ENCODE measurements around the gene PANK4. TPM values are rescaled to one million over a fixed set of nuclear protein-coding genes. Genes with fewer than 3 reads are reported as not detected.

Gene PANK4
- total and polyA plus RNA-seq, 9 of the 15 experiments (the other 6 are each of a cell fraction or from before 2014, with no cell fraction given): 0.93 to 55.6 (median 31.5) TPM

DNA sequence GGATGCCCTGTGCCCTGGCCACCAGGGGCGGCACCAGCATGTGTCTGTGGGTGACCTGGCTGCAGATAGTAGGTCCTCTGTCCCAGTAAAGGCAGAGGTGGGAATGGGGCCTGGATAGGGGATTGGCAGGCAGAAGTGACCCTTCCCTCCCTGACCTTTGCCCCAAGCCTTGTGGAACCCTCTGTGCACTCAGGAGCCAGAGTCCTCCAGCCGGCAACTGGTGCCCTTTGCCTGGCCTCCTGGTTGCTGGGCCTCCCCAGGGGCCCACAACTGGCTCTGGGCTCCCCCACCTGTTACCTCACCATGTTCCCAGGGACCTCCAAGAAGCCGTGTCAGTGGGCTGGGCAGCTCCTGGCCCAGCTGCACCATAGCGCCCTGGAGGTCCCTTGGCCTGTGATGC lies 40.4 kb downstream of the PANK4 start:
- peaks cover 4 to 17% of the 10 kb centered on the region in 2 experiments; a peak in 3 of 5 replicates for H3K27me3 ChIP-seq (ENCODE audit: control insufficient read depth in 2 of 2, insufficient read depth in 2 of 2, low read length in 2 of 2)
- H3K9me3 ChIP-seq (replicated peaks; ENCODE audit: control insufficient read depth, insufficient read depth, low read depth, low read length): no peaks in the 10 kb centered on the region
- ChIA-PET CTCF (ENCODE audit: low intra/inter-chr PET ratio) (no interaction called here), POLR2A (no interaction called here)
- WGBS (ENCODE audit: insufficient coverage, low coverage, missing lambda C conversion rate): 0% methylated on average over 4 of the region's 4 CpGs
- no peak for DNase-seq (ENCODE audit: extremely low read depth in 1 of 4, low spot score in 3 of 4)
- H3K9me1 ChIP-seq (ENCODE audit: control insufficient read depth, insufficient read depth, low read length): peaks cover 3% of the 10 kb centered on the region
- H3K4me2 ChIP-seq (ENCODE audit: insufficient read depth, low read length): no peak overlapping the region
- in situ Hi-C loops (cut with MboI): no loop called here
- H3K79me2 ChIP-seq (ENCODE audit: control insufficient read depth, insufficient read depth, low read length): no peaks in the 10 kb centered on the region
- no peaks in the 10 kb centered on the region for H3K36me3 ChIP-seq (ENCODE audit: control insufficient read depth, insufficient read depth, low read length)
- no peak for FAIRE-seq
- H3K4me1 ChIP-seq (replicated peaks in 1 of 2; ENCODE audit: control insufficient read depth in 2 of 2, insufficient read depth in 2 of 2, low read length in 2 of 2): peaks cover 0 to 36% of the 10 kb centered on the region in 2 experiments; a peak in 3 of 5 replicates
- no peak overlapping the region for H3K9ac ChIP-seq (ENCODE audit: insufficient read depth in 1 of 2, low read depth in 2 of 2, low read length in 2 of 2)
- no peak overlapping the region for H2AFZ ChIP-seq (ENCODE audit: low read depth, low read length)
- intact Hi-C loops (cut with micrococcal nuclease): no loop called here
- H3K27ac ChIP-seq (ENCODE audit: extremely low read depth, low read depth, low read length): no peak overlapping the region
- H4K20me1 ChIP-seq (replicated peaks; ENCODE audit: control insufficient read depth, insufficient read depth, low read length): peaks cover 8% of the 10 kb centered on the region
- no peak for ATAC-seq
- BruUV-seq (replicated peaks): no TSS peak
- no peak overlapping the region for H3K4me3 ChIP-seq
- no peak for TF ChIP-seq RERE (CRISPR knock-in tag; IDR thresholded peaks at IDR 0.05; ENCODE audit: borderline replicate concordance)
- no peak for TF ChIP-seq EGR1 (conservative IDR thresholded peaks at IDR 0.05)
- no peak for TF ChIP-seq C11orf30 (IDR thresholded peaks at IDR 0.05; ENCODE audit: low read depth)
- TF ChIP-seq BMI1 (IDR thresholded peaks at IDR 0.05; ENCODE audit: low read length): no peak
- TF ChIP-seq, protein P1, sequence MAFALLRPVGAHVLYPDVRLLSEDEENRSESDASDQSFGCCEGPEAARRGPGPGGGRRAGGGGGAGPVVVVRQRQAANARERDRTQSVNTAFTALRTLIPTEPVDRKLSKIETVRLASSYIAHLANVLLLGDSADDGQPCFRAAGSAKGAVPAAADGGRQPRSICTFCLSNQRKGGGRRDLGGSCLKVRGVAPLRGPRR (CRISPR knock-in tag; IDR thresholded peaks at IDR 0.05): no peak
- no peak for TF ChIP-seq BCL6 (CRISPR knock-in tag; IDR thresholded peaks at IDR 0.05)
- TF ChIP-seq ZNF57 (CRISPR knock-in tag; IDR thresholded peaks at IDR 0.05): no peak
- TF ChIP-seq ZNF740 (CRISPR knock-in tag; IDR thresholded peaks at IDR 0.05): no peak
- TF ChIP-seq ZNF740 (tag; IDR thresholded peaks at IDR 0.05): no peak
